ENCODE results near the gene GFRAL. TPM values are rescaled to one million over a fixed set of nuclear protein-coding genes. Genes with fewer than 3 reads are reported as not detected.

Gene GFRAL
- total RNA-seq, 2 experiments from 2014 or later = not detected

DNA sequence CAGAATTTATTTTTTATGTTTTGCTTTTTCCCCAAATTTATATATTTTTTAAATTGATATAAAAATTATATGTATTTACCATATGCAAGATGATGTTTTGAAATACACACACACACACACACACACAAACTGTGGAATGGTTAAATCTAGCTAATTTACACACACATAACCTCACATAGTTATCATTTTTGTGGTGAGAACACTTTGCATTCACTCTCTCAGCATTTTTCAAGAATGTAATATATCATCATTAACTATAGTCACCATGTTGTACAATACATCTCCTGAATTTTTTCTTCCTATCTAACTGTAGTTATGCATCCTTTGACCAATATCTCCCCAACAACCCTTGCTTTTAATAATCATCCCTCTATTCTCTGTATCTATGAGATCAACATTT lies 52.2 kb downstream of the GFRAL start:
- intact Hi-C loops (cut with micrococcal nuclease) = no loop called here
- no peaks in the 10 kb centered on the region for H3K36me3 Mint-ChIP-seq (ENCODE audit: low read depth)
- no peaks in the 10 kb centered on the region for H3K27me3 Mint-ChIP-seq (ENCODE audit: low read depth)
- H3K9me3 Mint-ChIP-seq = no peaks in the 10 kb centered on the region
- no peaks in the 10 kb centered on the region for H3K4me1 Mint-ChIP-seq (ENCODE audit: low read depth)
- H3K27ac Mint-ChIP-seq = no peak overlapping the region
- H3K4me3 Mint-ChIP-seq = no peak overlapping the region
- DNase-seq = no peak
- CTCF ChIA-PET = no interaction called here

GRCh38 chr6:55379895-55380294 lies 52.6 kb downstream of the GFRAL start:
- no peak for DNase-seq
- no peaks in the 10 kb centered on the region for H3K27me3 Mint-ChIP-seq (ENCODE audit: low read depth)

GRCh38 chr6:55388211-55388610 lies 60.9 kb downstream of the GFRAL start:
- CTCF ChIA-PET = no interaction called here
- intact Hi-C loops (cut with micrococcal nuclease) = loop anchor here (1.0 kb wide), 1 partner anchor 25 kb away; no protein-coding TSS in a partner anchor
- Mint-ChIP-seq H3K36me3 (ENCODE audit: low read depth) (no peaks in the 10 kb centered on the region), H3K4me3 (no peak overlapping the region), H3K9me3 (peaks cover 6% of the 10 kb centered on the region), H3K27me3 (ENCODE audit: low read depth) (no peaks in the 10 kb centered on the region), H3K27ac (no peak overlapping the region), H3K4me1 (ENCODE audit: low read depth) (no peaks in the 10 kb centered on the region)
- DNase-seq = no peak

More at GRCh38 chr6:55379895-55380294, 52.6 kb downstream of the GFRAL start:
- CTCF ChIA-PET = no interaction called here
- H3K9me3 Mint-ChIP-seq = no peaks in the 10 kb centered on the region
- H3K36me3 Mint-ChIP-seq (ENCODE audit: low read depth) = no peaks in the 10 kb centered on the region
- no peak overlapping the region for H3K4me3 Mint-ChIP-seq
- no peak overlapping the region for H3K27ac Mint-ChIP-seq
- intact Hi-C loops (cut with micrococcal nuclease) = no loop called here
- H3K4me1 Mint-ChIP-seq (ENCODE audit: low read depth) = no peaks in the 10 kb centered on the region

GRCh38 chr6:55395871-55396270 lies 68.6 kb downstream of the GFRAL start:
- no peaks in the 10 kb centered on the region for H3K27me3 Mint-ChIP-seq (ENCODE audit: low read depth)
- no peak for DNase-seq
- no peak overlapping the region for H3K4me3 Mint-ChIP-seq
- H3K9me3 Mint-ChIP-seq = peaks cover 4% of the 10 kb centered on the region
- H3K4me1 Mint-ChIP-seq (ENCODE audit: low read depth) = no peaks in the 10 kb centered on the region
- CTCF ChIA-PET = no interaction called here
- no peaks in the 10 kb centered on the region for H3K36me3 Mint-ChIP-seq (ENCODE audit: low read depth)
- intact Hi-C loops (cut with micrococcal nuclease) = no loop called here
- no peak overlapping the region for H3K27ac Mint-ChIP-seq

DNA sequence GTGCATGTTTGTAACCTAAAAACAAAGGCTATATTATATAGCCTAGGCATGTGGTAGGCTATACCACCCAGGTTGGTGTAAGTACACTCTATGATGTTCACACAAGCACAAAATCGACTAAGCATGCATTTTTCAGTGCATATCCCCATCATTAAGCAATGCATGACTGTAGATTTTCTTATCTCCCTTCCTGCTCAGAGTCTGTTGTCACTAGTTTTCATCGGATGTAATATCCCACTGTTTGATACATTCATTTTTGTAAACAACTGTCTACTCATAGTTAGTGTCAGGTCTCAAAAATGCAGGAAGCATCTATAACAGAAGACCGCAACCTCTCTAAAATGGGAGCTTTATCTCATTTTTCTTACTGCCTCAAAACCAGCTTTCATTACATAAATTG lies 70.7 kb downstream of the GFRAL start:
- no peaks in the 10 kb centered on the region for H3K27me3 Mint-ChIP-seq (ENCODE audit: low read depth)
- CTCF ChIA-PET = no interaction called here

GRCh38 chr6:55399351-55399750 lies 72.1 kb downstream of the GFRAL start:
- H3K4me1 Mint-ChIP-seq (ENCODE audit: low read depth) = no peaks in the 10 kb centered on the region
- no peak for DNase-seq
- no peaks in the 10 kb centered on the region for H3K27me3 Mint-ChIP-seq (ENCODE audit: low read depth)
- intact Hi-C loops (cut with micrococcal nuclease) = no loop called here
- H3K4me3 Mint-ChIP-seq = no peak overlapping the region
- CTCF ChIA-PET = no interaction called here
- no peaks in the 10 kb centered on the region for H3K9me3 Mint-ChIP-seq
- H3K36me3 Mint-ChIP-seq (ENCODE audit: low read depth) = no peaks in the 10 kb centered on the region
- no peak overlapping the region for H3K27ac Mint-ChIP-seq

More for the DNA sequence above, 70.7 kb downstream of the GFRAL start:
- Mint-ChIP-seq H3K4me1 (ENCODE audit: low read depth) (no peaks in the 10 kb centered on the region), H3K36me3 (ENCODE audit: low read depth) (no peaks in the 10 kb centered on the region), H3K9me3 (no peaks in the 10 kb centered on the region), H3K27ac (no peak overlapping the region), H3K4me3 (no peak overlapping the region)
- intact Hi-C loops (cut with micrococcal nuclease) = no loop called here
- DNase-seq = no peak

- intact Hi-C loops (cut with micrococcal nuclease) = no loop called here
- H3K27me3 Mint-ChIP-seq (ENCODE audit: low read depth) = no peaks in the 10 kb centered on the region
- CTCF ChIA-PET = no interaction called here
Observed at GRCh38 chr6:55405474-55406235, 78.4 kb downstream of the GFRAL start.

DNA sequence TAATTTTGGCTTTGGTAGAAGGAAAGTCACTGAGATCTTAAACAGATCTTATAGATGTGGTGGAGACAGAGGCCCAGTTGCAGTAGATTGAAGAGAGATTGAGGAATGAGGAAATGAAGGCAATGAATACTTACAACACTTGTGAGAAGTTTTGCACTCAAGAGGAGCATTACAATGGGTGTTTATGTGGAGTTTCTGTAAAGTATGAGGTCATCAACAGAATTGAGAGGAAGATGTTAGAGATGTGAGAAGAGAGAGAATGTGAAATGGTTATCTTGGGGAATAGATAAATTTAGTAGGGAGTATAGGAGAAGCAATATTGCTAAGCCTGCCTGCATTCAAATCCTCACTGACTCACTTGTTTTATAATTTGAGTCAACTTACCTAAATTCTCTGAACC lies 83.4 kb downstream of the GFRAL start:
- Mint-ChIP-seq H3K4me3 (no peak overlapping the region), H3K9me3 (peaks cover 8% of the 10 kb centered on the region), H3K27me3 (ENCODE audit: low read depth) (no peaks in the 10 kb centered on the region), H3K4me1 (ENCODE audit: low read depth) (no peaks in the 10 kb centered on the region), H3K27ac (no peak overlapping the region), H3K36me3 (ENCODE audit: low read depth) (no peaks in the 10 kb centered on the region)
- CTCF ChIA-PET = no interaction called here
- intact Hi-C loops (cut with micrococcal nuclease) = no loop called here
- no peak for DNase-seq

More at GRCh38 chr6:55405474-55406235, 78.4 kb downstream of the GFRAL start:
- Mint-ChIP-seq H3K4me1 (ENCODE audit: low read depth) (no peaks in the 10 kb centered on the region), H3K27ac (no peak overlapping the region), H3K4me3 (no peak overlapping the region), H3K36me3 (ENCODE audit: low read depth) (no peaks in the 10 kb centered on the region), H3K9me3 (peaks cover 6% of the 10 kb centered on the region)
- no peak for DNase-seq

GRCh38 chr6:55423933-55424332 lies 96.7 kb downstream of the GFRAL start:
- intact Hi-C loops (cut with micrococcal nuclease) = no loop called here
- no peak overlapping the region for H3K27ac Mint-ChIP-seq
- CTCF ChIA-PET = no interaction called here
- no peaks in the 10 kb centered on the region for H3K9me3 Mint-ChIP-seq
- no peaks in the 10 kb centered on the region for H3K4me1 Mint-ChIP-seq (ENCODE audit: low read depth)
- no peaks in the 10 kb centered on the region for H3K27me3 Mint-ChIP-seq (ENCODE audit: low read depth)
- H3K4me3 Mint-ChIP-seq = no peak overlapping the region
- DNase-seq = no peak
- no peaks in the 10 kb centered on the region for H3K36me3 Mint-ChIP-seq (ENCODE audit: low read depth)

DNA sequence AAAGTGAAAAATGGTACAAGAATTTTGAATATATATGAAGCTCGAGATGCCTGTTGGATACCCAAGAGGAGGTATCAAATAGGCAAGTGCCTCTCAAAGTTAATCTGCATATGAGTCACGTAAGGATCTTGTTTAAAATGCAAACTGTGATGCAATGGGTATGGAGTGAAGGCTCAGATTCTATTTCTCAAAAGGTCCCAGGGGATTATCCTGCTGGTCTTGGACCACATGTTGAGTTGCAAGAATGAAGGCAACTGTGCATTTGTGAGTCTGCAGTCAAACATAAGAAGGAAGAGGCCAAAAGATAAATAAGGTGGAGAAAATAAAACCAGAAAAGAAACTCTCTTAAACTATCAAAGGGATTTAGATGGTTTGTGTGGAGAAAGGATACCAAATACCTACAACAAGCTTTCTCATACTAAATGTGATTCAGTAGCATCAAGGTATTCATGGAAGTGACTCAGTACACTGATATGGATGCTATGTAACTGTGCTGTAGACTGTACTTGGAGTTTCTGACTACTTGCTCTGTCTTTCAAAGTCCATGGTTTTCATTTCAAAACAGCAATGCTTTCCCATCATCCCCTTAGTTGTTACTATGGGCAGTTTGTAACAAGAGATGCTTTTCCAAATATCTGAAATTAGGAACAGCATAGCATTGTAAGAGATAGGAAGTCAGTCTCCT lies 106.3 kb downstream of the GFRAL start:
- DNase-seq = no peak
- H3K4me1 Mint-ChIP-seq (ENCODE audit: low read depth) = no peaks in the 10 kb centered on the region
- no peak overlapping the region for H3K27ac Mint-ChIP-seq
- H3K27me3 Mint-ChIP-seq (ENCODE audit: low read depth) = no peaks in the 10 kb centered on the region
- H3K36me3 Mint-ChIP-seq (ENCODE audit: low read depth) = no peaks in the 10 kb centered on the region
- CTCF ChIA-PET = no interaction called here
- intact Hi-C loops (cut with micrococcal nuclease) = no loop called here
- no peak overlapping the region for H3K4me3 Mint-ChIP-seq
- H3K9me3 Mint-ChIP-seq = peaks cover 4% of the 10 kb centered on the region

DNA sequence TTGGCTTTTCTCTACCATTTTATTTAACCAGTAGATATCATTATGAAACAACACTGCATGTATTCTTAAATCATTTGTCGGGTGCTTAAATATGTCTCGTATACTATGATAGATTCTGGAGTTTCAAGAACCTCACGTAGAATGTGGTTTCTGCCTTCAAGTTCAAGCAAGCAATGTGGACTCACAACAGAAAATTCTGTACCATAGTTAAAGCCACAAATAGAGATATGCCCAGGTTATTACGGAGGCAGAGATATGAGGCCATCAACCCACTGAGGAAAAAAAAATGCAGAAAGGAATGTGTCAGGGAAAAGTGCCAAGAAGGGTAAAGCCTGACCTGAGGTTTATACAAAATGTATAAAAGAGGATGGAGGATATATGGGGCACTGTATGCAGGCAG lies 109.9 kb downstream of the GFRAL start:
- CTCF ChIA-PET = no interaction called here
- Mint-ChIP-seq H3K9me3 (peaks cover 2% of the 10 kb centered on the region), H3K27me3 (ENCODE audit: low read depth) (no peaks in the 10 kb centered on the region), H3K4me1 (ENCODE audit: low read depth) (no peaks in the 10 kb centered on the region), H3K27ac (no peak overlapping the region), H3K36me3 (ENCODE audit: low read depth) (no peaks in the 10 kb centered on the region), H3K4me3 (no peak overlapping the region)
- no peak for DNase-seq
- intact Hi-C loops (cut with micrococcal nuclease) = no loop called here

DNA sequence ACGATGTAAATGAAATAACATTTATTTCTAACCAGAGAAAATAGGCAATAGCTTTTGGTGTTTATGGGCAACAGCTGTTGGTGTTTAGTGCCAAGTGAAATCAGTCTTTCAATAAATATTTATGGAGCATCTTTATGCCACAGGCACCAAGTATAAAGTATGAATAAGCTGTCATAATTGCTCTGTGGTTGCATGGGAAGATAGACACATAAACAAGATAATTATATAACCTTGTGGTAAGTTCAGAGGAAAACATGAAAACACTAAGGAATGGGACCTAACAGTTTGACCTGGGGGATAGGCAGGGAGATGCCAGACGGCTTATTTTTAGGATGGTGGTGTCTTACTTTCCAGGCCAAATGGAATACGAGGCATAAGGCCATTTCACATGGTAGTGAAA lies 110.9 kb downstream of the GFRAL start:
- Mint-ChIP-seq H3K27me3 (ENCODE audit: low read depth) (no peaks in the 10 kb centered on the region), H3K4me3 (no peak overlapping the region), H3K27ac (no peak overlapping the region), H3K9me3 (peaks cover under 1% of the 10 kb centered on the region), H3K36me3 (ENCODE audit: low read depth) (no peaks in the 10 kb centered on the region), H3K4me1 (ENCODE audit: low read depth) (no peaks in the 10 kb centered on the region)
- CTCF ChIA-PET = no interaction called here
- DNase-seq = no peak
- intact Hi-C loops (cut with micrococcal nuclease) = no loop called here
